PFSK-1 (cell line): ENCODE measurements around the gene KIF5A.

Experiments used
- FOXP2 ChIP-seq: optimal IDR thresholded peaks from 2 replicates; pipeline ENCODE3; 2011; ENCODE audit warnings: borderline replicate concordance, control low read depth, inconsistent platforms; ENCODE audit not compliant: insufficient read depth; ENCODE audit errors: extremely low read length, extremely low read depth
- POLR2AphosphoS5 ChIP-seq: IDR thresholded peaks from 2 replicates; pipeline ENCODE4 v1.6.1; 2012; ENCODE audit warnings: low read depth, mild to moderate bottlenecking, control low read depth, low read length, moderate library complexity
- SIN3A ChIP-seq: IDR thresholded peaks from 2 replicates; pipeline ENCODE4 v1.6.1; 2012; ENCODE audit warnings: mild to moderate bottlenecking, low read length, moderate library complexity, borderline replicate concordance; ENCODE audit not compliant: insufficient read depth
- TAF1 ChIP-seq: IDR thresholded peaks from 2 replicates; pipeline ENCODE4 v1.6.1; 2012; ENCODE audit warnings: low read length, control low read depth, borderline replicate concordance; ENCODE audit not compliant: insufficient read depth
- TF ChIP-seq, protein P1 (sequence below), 2 experiments: IDR thresholded peaks; 2 replicates each; pipeline versions ENCODE4 v1.6.1 to v1.8.0; 2011 to 2012; ENCODE audit warnings: low read depth in 2 of 2, low read length in 2 of 2, control low read depth in 1 of 2, inconsistent platforms in 1 of 2, mild to moderate bottlenecking in 1 of 2, moderate library complexity in 1 of 2; ENCODE audit not compliant: insufficient read depth in 1 of 2

GRCh38 chr12:57550641-57551549 lies 1.1 kb downstream of the KIF5A start:
- TF ChIP-seq, protein P1, sequence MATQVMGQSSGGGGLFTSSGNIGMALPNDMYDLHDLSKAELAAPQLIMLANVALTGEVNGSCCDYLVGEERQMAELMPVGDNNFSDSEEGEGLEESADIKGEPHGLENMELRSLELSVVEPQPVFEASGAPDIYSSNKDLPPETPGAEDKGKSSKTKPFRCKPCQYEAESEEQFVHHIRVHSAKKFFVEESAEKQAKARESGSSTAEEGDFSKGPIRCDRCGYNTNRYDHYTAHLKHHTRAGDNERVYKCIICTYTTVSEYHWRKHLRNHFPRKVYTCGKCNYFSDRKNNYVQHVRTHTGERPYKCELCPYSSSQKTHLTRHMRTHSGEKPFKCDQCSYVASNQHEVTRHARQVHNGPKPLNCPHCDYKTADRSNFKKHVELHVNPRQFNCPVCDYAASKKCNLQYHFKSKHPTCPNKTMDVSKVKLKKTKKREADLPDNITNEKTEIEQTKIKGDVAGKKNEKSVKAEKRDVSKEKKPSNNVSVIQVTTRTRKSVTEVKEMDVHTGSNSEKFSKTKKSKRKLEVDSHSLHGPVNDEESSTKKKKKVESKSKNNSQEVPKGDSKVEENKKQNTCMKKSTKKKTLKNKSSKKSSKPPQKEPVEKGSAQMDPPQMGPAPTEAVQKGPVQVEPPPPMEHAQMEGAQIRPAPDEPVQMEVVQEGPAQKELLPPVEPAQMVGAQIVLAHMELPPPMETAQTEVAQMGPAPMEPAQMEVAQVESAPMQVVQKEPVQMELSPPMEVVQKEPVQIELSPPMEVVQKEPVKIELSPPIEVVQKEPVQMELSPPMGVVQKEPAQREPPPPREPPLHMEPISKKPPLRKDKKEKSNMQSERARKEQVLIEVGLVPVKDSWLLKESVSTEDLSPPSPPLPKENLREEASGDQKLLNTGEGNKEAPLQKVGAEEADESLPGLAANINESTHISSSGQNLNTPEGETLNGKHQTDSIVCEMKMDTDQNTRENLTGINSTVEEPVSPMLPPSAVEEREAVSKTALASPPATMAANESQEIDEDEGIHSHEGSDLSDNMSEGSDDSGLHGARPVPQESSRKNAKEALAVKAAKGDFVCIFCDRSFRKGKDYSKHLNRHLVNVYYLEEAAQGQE (IDR thresholded peaks at IDR 0.05; ENCODE audit: insufficient read depth in 1 of 2, low read depth in 2 of 2, low read length in 2 of 2), result no peak
- TF ChIP-seq POLR2AphosphoS5, result no peak
- TF ChIP-seq FOXP2, result no peak
- no peak for TF ChIP-seq TAF1
- TF ChIP-seq SIN3A, result no peak
